HEK293T (cell line): ENCODE measurements around the gene LRRC58.

Experiments used
- CTBP1 ChIP-seq: fragments of 450-650 bp; IDR thresholded peaks from 2 replicates; pipeline ENCODE4 v1.6.1; 2016; ENCODE audit warnings: borderline replicate concordance
- ELF4 ChIP-seq: fragments of 450-650 bp; IDR thresholded peaks from 2 replicates; pipeline ENCODE4 v1.6.1; 2017; ENCODE audit warnings: antibody characterized with exemption
- FOXM1 ChIP-seq: fragments of 450-650 bp; IDR thresholded peaks from 2 replicates; pipeline ENCODE4 v1.6.1; 2017; ENCODE audit warnings: mild to moderate bottlenecking, borderline replicate concordance
- HDGF ChIP-seq: fragments of 450-650 bp; IDR thresholded peaks from 2 replicates; pipeline ENCODE4 v1.6.1; 2017; ENCODE audit warnings: antibody characterized with exemption, borderline replicate concordance
- L3MBTL2 ChIP-seq: fragments of 450-650 bp; conservative IDR thresholded peaks from 2 replicates; pipeline ENCODE4 v1.6.1; 2016; ENCODE audit warnings: mild to moderate bottlenecking
- LEF1 ChIP-seq: fragments of 450-650 bp; IDR thresholded peaks from 2 replicates; pipeline ENCODE4 v1.6.1; 2017; ENCODE audit warnings: mild to moderate bottlenecking, borderline replicate concordance
- PKNOX1 ChIP-seq: fragments of 450-650 bp; IDR thresholded peaks from 2 replicates; pipeline ENCODE4 v1.6.1; 2016
- SP1 ChIP-seq: fragments of 450-650 bp; IDR thresholded peaks from 2 replicates; pipeline ENCODE4 v1.6.1; 2017
- SUZ12 ChIP-seq: fragments of 450-650 bp; IDR thresholded peaks from 2 replicates; pipeline ENCODE4 v1.6.1; 2016; ENCODE audit warnings: mild to moderate bottlenecking
- TARDBP ChIP-seq: fragments of 450-650 bp; IDR thresholded peaks from 2 replicates; pipeline ENCODE4 v1.6.1; 2016

GRCh38 chr3:120350401-120350941 is 1.3 kb upstream of the LRRC58 start:
- TF ChIP-seq FOXM1 (no peak), ELF4 (no peak), SUZ12 (no peak), SP1 (no peak), HDGF (no peak), CTBP1 (no peak), LEF1 (no peak), PKNOX1 (no peak), TARDBP (no peak), L3MBTL2 (no peak)
